PFSK-1 (cell line): Measurements from ENCODE around the gene C1QTNF3.

Source experiments
- FOXP2 ChIP-seq: optimal IDR thresholded peaks from 2 replicates; pipeline ENCODE3; 2011; ENCODE audit warnings: borderline replicate concordance, control low read depth, inconsistent platforms; ENCODE audit not compliant: insufficient read depth; ENCODE audit errors: extremely low read length, extremely low read depth
- POLR2AphosphoS5 ChIP-seq: IDR thresholded peaks from 2 replicates; pipeline ENCODE4 v1.6.1; 2012; ENCODE audit warnings: low read depth, mild to moderate bottlenecking, control low read depth, low read length, moderate library complexity
- REST ChIP-seq, 2 experiments: IDR thresholded peaks; 2 replicates each; pipeline versions ENCODE4 v1.6.1 to v1.8.0; 2011 to 2012; ENCODE audit warnings: low read depth in 2 of 2, low read length in 2 of 2, control low read depth in 1 of 2, inconsistent platforms in 1 of 2, mild to moderate bottlenecking in 1 of 2, moderate library complexity in 1 of 2; ENCODE audit not compliant: insufficient read depth in 1 of 2
- SIN3A ChIP-seq: IDR thresholded peaks from 2 replicates; pipeline ENCODE4 v1.6.1; 2012; ENCODE audit warnings: mild to moderate bottlenecking, low read length, moderate library complexity, borderline replicate concordance; ENCODE audit not compliant: insufficient read depth
- TAF1 ChIP-seq: IDR thresholded peaks from 2 replicates; pipeline ENCODE4 v1.6.1; 2012; ENCODE audit warnings: low read length, control low read depth, borderline replicate concordance; ENCODE audit not compliant: insufficient read depth

C1QTNF3 gene

GRCh38 chr5:34028349-34028748, 14.7 kb downstream of the C1QTNF3 start:
- TF ChIP-seq REST (IDR thresholded peaks at IDR 0.05; ENCODE audit: insufficient read depth in 1 of 2, low read depth in 2 of 2, low read length in 2 of 2): no peak
- no peak for TF ChIP-seq POLR2AphosphoS5
- no peak for TF ChIP-seq SIN3A
- no peak for TF ChIP-seq TAF1
- no peak for TF ChIP-seq FOXP2

- TF ChIP-seq POLR2AphosphoS5 (no peak), TAF1 (no peak), SIN3A (no peak), FOXP2 (no peak), REST (IDR thresholded peaks at IDR 0.05; ENCODE audit: insufficient read depth in 1 of 2, low read depth in 2 of 2, low read length in 2 of 2) (no peak)
Observed at GRCh38 chr5:34026089-34026761, 16.8 kb downstream of the C1QTNF3 start.

GRCh38 chr5:34022121-34022705, 20.8 kb downstream of the C1QTNF3 start:
- TF ChIP-seq REST (IDR thresholded peaks at IDR 0.05; ENCODE audit: insufficient read depth in 1 of 2, low read depth in 2 of 2, low read length in 2 of 2) (no peak), SIN3A (no peak), TAF1 (no peak)

GRCh38 chr5:34021334-34021733, 21.7 kb downstream of the C1QTNF3 start:
- no peak for TF ChIP-seq FOXP2
- TF ChIP-seq SIN3A: no peak
- TF ChIP-seq POLR2AphosphoS5: no peak
- TF ChIP-seq REST (IDR thresholded peaks at IDR 0.05; ENCODE audit: insufficient read depth in 1 of 2, low read depth in 2 of 2, low read length in 2 of 2): no peak
- no peak for TF ChIP-seq TAF1

GRCh38 chr5:34020726-34021125, 22.3 kb downstream of the C1QTNF3 start:
- TF ChIP-seq FOXP2 (no peak), TAF1 (no peak), SIN3A (no peak), REST (IDR thresholded peaks at IDR 0.05; ENCODE audit: insufficient read depth in 1 of 2, low read depth in 2 of 2, low read length in 2 of 2) (no peak), POLR2AphosphoS5 (no peak)
